DND-41 (cell line): ENCODE measurements around the gene ADRA2B.

Source experiments
- EZH2 ChIP-seq: IDR thresholded peaks from 3 replicates; pipeline ENCODE4 v1.6.1; 2012; ENCODE audit warnings: borderline replicate concordance, low read depth, mild to moderate bottlenecking, moderate library complexity, low read length, inconsistent platforms; ENCODE audit not compliant: severe bottlenecking
- TF ChIP-seq, protein P1 (sequence below): IDR thresholded peaks from 2 replicates; pipeline ENCODE4 v1.5.1; 2012; ENCODE audit warnings: borderline replicate concordance, low read length, moderate library complexity, mild to moderate bottlenecking; ENCODE audit not compliant: poor library complexity, severe bottlenecking; ENCODE audit errors: extremely low read depth

- no peak for TF ChIP-seq EZH2
- TF ChIP-seq, protein P1, sequence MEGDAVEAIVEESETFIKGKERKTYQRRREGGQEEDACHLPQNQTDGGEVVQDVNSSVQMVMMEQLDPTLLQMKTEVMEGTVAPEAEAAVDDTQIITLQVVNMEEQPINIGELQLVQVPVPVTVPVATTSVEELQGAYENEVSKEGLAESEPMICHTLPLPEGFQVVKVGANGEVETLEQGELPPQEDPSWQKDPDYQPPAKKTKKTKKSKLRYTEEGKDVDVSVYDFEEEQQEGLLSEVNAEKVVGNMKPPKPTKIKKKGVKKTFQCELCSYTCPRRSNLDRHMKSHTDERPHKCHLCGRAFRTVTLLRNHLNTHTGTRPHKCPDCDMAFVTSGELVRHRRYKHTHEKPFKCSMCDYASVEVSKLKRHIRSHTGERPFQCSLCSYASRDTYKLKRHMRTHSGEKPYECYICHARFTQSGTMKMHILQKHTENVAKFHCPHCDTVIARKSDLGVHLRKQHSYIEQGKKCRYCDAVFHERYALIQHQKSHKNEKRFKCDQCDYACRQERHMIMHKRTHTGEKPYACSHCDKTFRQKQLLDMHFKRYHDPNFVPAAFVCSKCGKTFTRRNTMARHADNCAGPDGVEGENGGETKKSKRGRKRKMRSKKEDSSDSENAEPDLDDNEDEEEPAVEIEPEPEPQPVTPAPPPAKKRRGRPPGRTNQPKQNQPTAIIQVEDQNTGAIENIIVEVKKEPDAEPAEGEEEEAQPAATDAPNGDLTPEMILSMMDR, result no peak
Observed at GRCh38 chr2:96159084-96159830, 42.9 kb upstream of the ADRA2B start.
